Colonic mucosa (tissue), 4 donors: Measurements from ENCODE around the gene RAI14. TPM values are rescaled to one million over a fixed set of nuclear protein-coding genes. Genes with fewer than 3 reads are reported as not detected.

Experiments used
- DNase-seq: peaks from one replicate; pipeline ENCODE4 v3.0.0-alpha.2; 2020
- H3K27ac ChIP-seq: fragments of 200-600 bp; one replicate; pipeline ENCODE4 v1.8.0; 2021
- H3K27me3 ChIP-seq: fragments of 200-600 bp; one replicate; pipeline ENCODE4 v1.8.0; 2021
- H3K36me3 ChIP-seq: fragments of 200-600 bp; one replicate; pipeline ENCODE4 v1.8.0; 2021
- H3K4me1 ChIP-seq: fragments of 200-600 bp; one replicate; pipeline ENCODE4 v1.8.0; 2021; ENCODE audit warnings: mild to moderate bottlenecking
- H3K4me3 ChIP-seq: fragments of 200-600 bp; one replicate; pipeline ENCODE4 v1.8.0; 2021
- H3K9ac ChIP-seq, 2 donors: one replicate each; pipeline ENCODE4 v1.7.0; 2013; ENCODE audit warnings: control low read depth in 2 of 2, low read depth in 2 of 2, low read length in 2 of 2
- H3K9me3 ChIP-seq: fragments of 200-600 bp; one replicate; pipeline ENCODE4 v1.8.0; 2021
- CTCF ChIP-seq: fragments of 200-600 bp; IDR thresholded peaks from one replicate; pipeline ENCODE4 v1.8.0; 2022; ENCODE audit warnings: antibody characterized with exemption, mild to moderate bottlenecking
- intact Hi-C: fragments of 100-400 bp; cut with DNase I; formaldehyde crosslinking; loops from one replicate; pipeline ENCODE4 v1.14.1; 2022
- total RNA-seq, 2 donors: library from RNA; stranded (reverse); fragmentation: NEBNext Ultra II Directional in 1 of 2; extraction: Animal tissue kit (Norgen Biotek cat#: 25700) in 1 of 2; gene quantifications; one replicate each; pipeline ENCODE4 v1.2.1, GENCODE V29; 2021
- donor health status: healthy.
- donor health status: DM: no; HTN: no; CAD: no.
- donor health status: DM: no; HTN: no; CAD: no.

The RAI14 gene
- total RNA-seq, 2 donors from 2014 or later = 15.9 to 25.7 TPM

GRCh38 chr5:34842554-34842953 is 186.4 kb downstream of the RAI14 start:
- DNase-seq = no peak
- H3K4me1 ChIP-seq = no peaks in the 10 kb centered on the region
- no peak for TF ChIP-seq CTCF
- no peaks in the 10 kb centered on the region for H3K9me3 ChIP-seq
- H3K27ac ChIP-seq = no peak overlapping the region
- intact Hi-C loops = no loop called here
- H3K36me3 ChIP-seq = no peaks in the 10 kb centered on the region
- H3K27me3 ChIP-seq = no peaks in the 10 kb centered on the region
- no peak overlapping the region for H3K9ac ChIP-seq
- H3K4me3 ChIP-seq = no peak overlapping the region

GRCh38 chr5:34843497-34843896 is 187.4 kb downstream of the RAI14 start:
- no peak overlapping the region for H3K4me3 ChIP-seq
- TF ChIP-seq CTCF = no peak

GRCh38 chr5:34844106-34844505 is 188.0 kb downstream of the RAI14 start:
- no peaks in the 10 kb centered on the region for H3K9me3 ChIP-seq
- no peaks in the 10 kb centered on the region for H3K27me3 ChIP-seq
- no peak for TF ChIP-seq CTCF
- H3K36me3 ChIP-seq = no peaks in the 10 kb centered on the region
- no peak overlapping the region for H3K9ac ChIP-seq
- H3K27ac ChIP-seq = no peak overlapping the region
- no peaks in the 10 kb centered on the region for H3K4me1 ChIP-seq
- no peak for DNase-seq
- no peak overlapping the region for H3K4me3 ChIP-seq
- intact Hi-C loops = no loop called here

More at GRCh38 chr5:34843497-34843896, 187.4 kb downstream of the RAI14 start:
- H3K27ac ChIP-seq = no peak overlapping the region
- H3K27me3 ChIP-seq = no peaks in the 10 kb centered on the region
- no peak overlapping the region for H3K9ac ChIP-seq
- no peaks in the 10 kb centered on the region for H3K36me3 ChIP-seq
- DNase-seq = no peak
- H3K9me3 ChIP-seq = no peaks in the 10 kb centered on the region
- intact Hi-C loops = no loop called here
- no peaks in the 10 kb centered on the region for H3K4me1 ChIP-seq

GRCh38 chr5:34844999-34845398 is 188.9 kb downstream of the RAI14 start:
- no peak overlapping the region for H3K9ac ChIP-seq
- no peaks in the 10 kb centered on the region for H3K36me3 ChIP-seq
- H3K4me3 ChIP-seq = no peak overlapping the region
- TF ChIP-seq CTCF = no peak
- H3K9me3 ChIP-seq = no peaks in the 10 kb centered on the region
- DNase-seq = no peak
- no peaks in the 10 kb centered on the region for H3K27me3 ChIP-seq
- no peak overlapping the region for H3K27ac ChIP-seq
- H3K4me1 ChIP-seq = no peaks in the 10 kb centered on the region
- intact Hi-C loops = no loop called here

- Histone ChIP-seq H3K27ac (no peak overlapping the region), H3K36me3 (no peaks in the 10 kb centered on the region), H3K9ac (no peak overlapping the region), H3K4me1 (no peaks in the 10 kb centered on the region), H3K27me3 (no peaks in the 10 kb centered on the region), H3K9me3 (no peaks in the 10 kb centered on the region), H3K4me3 (no peak overlapping the region)
- no peak for TF ChIP-seq CTCF
- DNase-seq = no peak
- intact Hi-C loops = no loop called here
Observed at GRCh38 chr5:34847056-34847455, 190.9 kb downstream of the RAI14 start.

GRCh38 chr5:34847552-34847951 is 191.4 kb downstream of the RAI14 start:
- no peak for TF ChIP-seq CTCF
- Histone ChIP-seq H3K9ac (no peak overlapping the region), H3K9me3 (no peaks in the 10 kb centered on the region), H3K27me3 (no peaks in the 10 kb centered on the region), H3K4me1 (no peaks in the 10 kb centered on the region), H3K4me3 (no peak overlapping the region), H3K27ac (no peak overlapping the region), H3K36me3 (no peaks in the 10 kb centered on the region)
- intact Hi-C loops = no loop called here
- no peak for DNase-seq
